CD4-positive, alpha-beta T cell (primary cell): ENCODE data around the gene SMPD1. TPM values are rescaled to one million over a fixed set of nuclear protein-coding genes. Genes with fewer than 3 reads are reported as not detected.

ENCODE experiments used
- ATAC-seq: fragments of 200-7000 bp; cut with Tn5 transposase; one replicate; pipeline ENCODE4 v1.10.0; 2022; ENCODE audit warnings: mild to moderate bottlenecking; ENCODE audit not compliant: poor library complexity
- CTCF ChIA-PET: fragments of 350-600 bp; sonication (Branson Sonifier 250); formaldehyde crosslinking; loops from one replicate; lab custom pipeline; 2021; ENCODE audit warnings: antibody characterized with exemption, inconsistent platforms; lab: Charles Lee
- POLR2A ChIA-PET: fragments of 350-600 bp; sonication (Branson Sonifier 250); formaldehyde crosslinking; loops from one replicate; lab custom pipeline; 2021; ENCODE audit warnings: antibody characterized with exemption, inconsistent platforms; lab: Charles Lee
- DNase-seq, 14 experiments: peaks; one replicate each; pipeline ENCODE4 v3.0.0-alpha.2; 2013 to 2020; ENCODE audit warnings: mixed read lengths in 2 of 14
- H3K27ac ChIP-seq, 2 donors: one replicate each; pipeline versions ENCODE4 v1.5.1 to v1.7.0; 2013; ENCODE audit warnings: low read length in 2 of 2, low read depth in 1 of 2, mild to moderate bottlenecking in 1 of 2
- H3K27me3 ChIP-seq, 2 experiments: 1 replicate in 1 of 2; 2 replicates in 1 of 2; pipeline versions ENCODE4 v1.6.1 to v1.7.0; 2013; ENCODE audit warnings: low read length in 2 of 2, control low read depth in 1 of 2, mild to moderate bottlenecking in 1 of 2, moderate library complexity in 1 of 2; ENCODE audit not compliant: insufficient read depth in 2 of 2, control insufficient read depth in 1 of 2
- H3K36me3 ChIP-seq: one replicate; pipeline ENCODE4 v1.6.1; 2013; ENCODE audit warnings: low read length, control low read depth; ENCODE audit not compliant: insufficient read depth
- H3K4me1 ChIP-seq: one replicate; pipeline ENCODE4 v1.6.1; 2013; ENCODE audit warnings: low read length, control low read depth; ENCODE audit not compliant: insufficient read depth
- H3K4me3 ChIP-seq: one replicate; pipeline ENCODE4 v1.5.1; 2013; ENCODE audit warnings: mild to moderate bottlenecking, low read length, moderate library complexity
- H3K9me3 ChIP-seq, 2 experiments: 1 replicate in 1 of 2; 2 replicates in 1 of 2; pipeline versions ENCODE4 v1.6.1 to v1.7.0; 2013; ENCODE audit warnings: low read length in 2 of 2, mild to moderate bottlenecking in 2 of 2, control low read depth in 1 of 2, moderate library complexity in 1 of 2; ENCODE audit not compliant: control insufficient read depth in 1 of 2, insufficient read depth in 1 of 2
- H3K27ac Mint-ChIP-seq: one replicate; pipeline ENCODE4 v1.8.0; 2020; ENCODE audit warnings: mixed read lengths
- H3K27me3 Mint-ChIP-seq: one replicate; pipeline ENCODE4 v1.8.0; 2021; ENCODE audit warnings: mixed read lengths
- H3K36me3 Mint-ChIP-seq: one replicate; pipeline ENCODE4 v1.8.0; 2021; ENCODE audit warnings: low read depth, mixed read lengths
- H3K4me1 Mint-ChIP-seq: one replicate; pipeline ENCODE4 v1.8.0; 2021; ENCODE audit warnings: low read depth, mixed read lengths
- H3K4me3 Mint-ChIP-seq: one replicate; pipeline ENCODE4 v1.8.0; 2020; ENCODE audit warnings: mild to moderate bottlenecking, mixed read lengths
- H3K9me3 Mint-ChIP-seq: one replicate; pipeline ENCODE4 v1.8.0; 2020; ENCODE audit warnings: mixed read lengths
- CTCF ChIP-seq: fragments of 200-600 bp; IDR thresholded peaks from one replicate; pipeline ENCODE4 v1.8.0; 2022; ENCODE audit warnings: antibody characterized with exemption, mild to moderate bottlenecking
- intact Hi-C, 2 experiments: fragments of 100-400 bp; cut with DNase I in 1 of 2; cut with micrococcal nuclease in 1 of 2; formaldehyde crosslinking; loops; one replicate each; pipeline versions ENCODE4 v1.15.1 to v1.9.0; 2023 to 2025; cut with DNase I, micrococcal nuclease
- total RNA-seq, 174 experiments: library from RNA in 2 of 174; stranded (reverse) in 2 of 174; gene quantifications; one replicate each; pipeline ENCODE4 v1.2.3 and lab custom pipeline; 2021 to 2026

SMPD1 gene
- total RNA-seq, 2 experiments from 2014 or later, result 70.9 to 75.0 TPM

GRCh38 chr11:6402061-6402470 is 11.8 kb downstream of the SMPD1 start:
- intact Hi-C loops, result loop anchor here (1.0 kb wide), 5 partner anchors 9 to 41 kb away; partner anchors contain the start of genes APBB1 (in 1 of the 2) and SMPD1 (in 1 of the 2)
- peak overlapping the region; percentile 75 to 91 for H3K27ac ChIP-seq
- peaks cover 78% of the 10 kb centered on the region for H3K36me3 Mint-ChIP-seq
- H3K4me1 Mint-ChIP-seq, result peaks cover 92% of the 10 kb centered on the region
- ChIA-PET POLR2A (interaction anchor here (0.9 to 8.6 kb wide), 17 partner anchors 11 to 343 kb away, joined by 3 to 253 read pairs (median 9); partner anchors contain the start of genes APBB1, ARFIP2, FHIP1B and HPX), CTCF (interaction anchor here (0.7 to 4.8 kb wide), 8 partner anchors 12 to 281 kb away, joined by 3 to 26 read pairs (median 8); partner anchors contain the start of genes APBB1, MRPL17 and SMPD1)
- DNase-seq (peak in 4 of 14 experiments; percentile 40 to 51 (median 48)), ATAC-seq (peak; percentile 17)
- no peaks in the 10 kb centered on the region for H3K27me3 Mint-ChIP-seq
- no peak for TF ChIP-seq CTCF
- H3K4me3 Mint-ChIP-seq, result peak overlapping the region; percentile 84
- peaks cover 38% of the 10 kb centered on the region for H3K36me3 ChIP-seq
- no peaks in the 10 kb centered on the region for H3K9me3 ChIP-seq
- H3K9me3 Mint-ChIP-seq, result no peaks in the 10 kb centered on the region
- H3K4me1 ChIP-seq, result peaks cover 84% of the 10 kb centered on the region
- H3K4me3 ChIP-seq, result peak overlapping the region; percentile 31
- H3K27ac Mint-ChIP-seq, result peak overlapping the region; percentile 97
- no peaks in the 10 kb centered on the region for H3K27me3 ChIP-seq

- peak overlapping the region; percentile 31 for H3K4me3 ChIP-seq
- CTCF ChIA-PET, result interaction anchor here (0.5 to 4.8 kb wide), 9 partner anchors 11 to 281 kb away, joined by 3 to 26 read pairs (median 7); partner anchors contain the start of genes APBB1, MRPL17 and SMPD1
- intact Hi-C loops, result loop anchor here (1.0 kb wide), 5 partner anchors 9 to 41 kb away; partner anchors contain the start of genes APBB1 (in 1 of the 2) and SMPD1 (in 1 of the 2)
Observed at GRCh38 chr11:6402561-6402981, 12.3 kb downstream of the SMPD1 start.

GRCh38 chr11:6403539-6403938 is 13.3 kb downstream of the SMPD1 start:
- ATAC-seq (no peak), DNase-seq (peak in 1 of 14 experiments; percentile 7)
- Mint-ChIP-seq H3K4me1 (peaks cover 93% of the 10 kb centered on the region), H3K9me3 (no peaks in the 10 kb centered on the region), H3K27me3 (no peaks in the 10 kb centered on the region), H3K27ac (peak overlapping the region; percentile 97), H3K36me3 (peaks cover 73% of the 10 kb centered on the region), H3K4me3 (peak overlapping the region; percentile 84)
- CTCF ChIA-PET, result interaction anchor here (1.2 to 4.8 kb wide), 6 partner anchors 10 to 83 kb away, joined by 3 to 26 read pairs (median 8); partner anchors contain the start of gene APBB1
- H3K4me1 ChIP-seq, result peaks cover 87% of the 10 kb centered on the region
- TF ChIP-seq CTCF, result no peak
- H3K4me3 ChIP-seq, result peak overlapping the region; percentile 31
- H3K27ac ChIP-seq, result peak overlapping the region; percentile 75 to 91
- no peaks in the 10 kb centered on the region for H3K27me3 ChIP-seq
- H3K36me3 ChIP-seq, result peaks cover 25% of the 10 kb centered on the region
- intact Hi-C loops, result loop anchor here in 1 of 2 experiments (1.0 kb wide), 1 partner anchor 15 kb away; no protein-coding TSS in a partner anchor
- POLR2A ChIA-PET, result interaction anchor here (1.0 to 8.6 kb wide), 17 partner anchors 9 to 280 kb away, joined by 3 to 253 read pairs (median 8); partner anchors contain the start of genes APBB1, ARFIP2, FHIP1B and MRPL17
- H3K9me3 ChIP-seq, result no peaks in the 10 kb centered on the region

More at GRCh38 chr11:6402561-6402981, 12.3 kb downstream of the SMPD1 start:
- Histone ChIP-seq H3K27ac (peak overlapping the region; percentile 75 to 91), H3K9me3 (no peaks in the 10 kb centered on the region), H3K27me3 (no peaks in the 10 kb centered on the region), H3K4me1 (peaks cover 83% of the 10 kb centered on the region), H3K36me3 (peaks cover 34% of the 10 kb centered on the region)
- TF ChIP-seq CTCF, result no peak
- DNase-seq, result peak; percentile 43 to 95 (median 72)
- Mint-ChIP-seq H3K27me3 (no peaks in the 10 kb centered on the region), H3K9me3 (no peaks in the 10 kb centered on the region), H3K4me3 (peak overlapping the region; percentile 84), H3K36me3 (peaks cover 76% of the 10 kb centered on the region), H3K27ac (peak overlapping the region; percentile 97), H3K4me1 (peaks cover 96% of the 10 kb centered on the region)
- POLR2A ChIA-PET, result interaction anchor here (0.7 to 8.6 kb wide), 25 partner anchors 10 to 343 kb away, joined by 3 to 253 read pairs (median 7); partner anchors contain the start of genes APBB1, ARFIP2, FHIP1B and HPX
- ATAC-seq, result peak; percentile 78
